ENCODE measurements around the gene NME4.
"Not testable (repeated sequence)": the region's sequence is repeated elsewhere in the genome, so short reads cannot be mapped to it uniquely, and the experiment has no call there.

The NME4 gene
- 13.6 to 17.0 reads per million in 2 donors for total RNA-seq

DNA sequence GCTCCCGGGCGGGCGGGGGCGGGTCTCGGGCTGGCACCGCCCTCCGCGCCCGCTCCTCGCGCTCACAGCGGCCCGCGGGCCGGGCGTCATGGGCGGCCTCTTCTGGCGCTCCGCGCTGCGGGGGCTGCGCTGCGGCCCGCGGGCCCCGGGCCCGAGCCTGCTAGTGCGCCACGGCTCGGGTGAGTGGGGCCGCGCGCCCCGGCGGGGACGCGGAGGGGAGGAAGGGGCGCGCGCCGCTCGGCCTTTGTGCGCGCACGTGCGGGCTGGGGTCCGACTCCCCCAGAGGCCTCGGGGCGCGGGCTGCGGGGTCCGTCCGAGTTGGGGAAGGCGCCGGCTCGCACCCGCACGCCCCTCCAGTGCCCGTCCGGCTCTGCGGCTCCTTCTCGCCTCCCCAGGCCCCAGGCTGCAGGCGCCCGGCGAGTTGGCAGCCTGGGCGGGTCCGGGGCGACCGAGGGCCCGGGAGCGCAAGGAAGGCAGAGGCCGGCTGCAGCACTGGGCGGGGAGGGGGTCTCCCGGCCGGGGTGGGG lies at the start of gene NME4:
Gene NME4 (plus strand): TSS at position 65 of the 527 bp plus-strand sequence. CDS start 24 bp downstream, at position 89.
- DNase-seq, result no peak

DNA sequence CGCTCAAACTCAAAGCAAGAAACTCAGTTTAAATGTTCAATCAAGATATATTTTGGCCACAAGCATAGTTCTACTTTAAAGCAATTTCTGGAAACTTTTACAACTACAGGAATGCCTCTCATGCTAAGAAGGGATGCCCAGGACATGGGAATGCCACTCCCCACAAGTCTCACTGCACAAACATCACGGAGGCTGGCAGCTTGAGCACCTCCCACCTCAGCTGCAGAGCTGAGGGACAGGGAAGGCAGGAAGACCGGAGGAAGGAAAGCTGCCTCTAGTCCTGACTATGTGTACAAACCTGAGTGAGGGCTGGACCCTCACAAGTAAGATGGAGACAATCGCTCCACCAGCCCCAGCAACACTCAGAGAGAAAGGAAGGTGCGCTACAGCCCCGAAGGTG lies 49.8 kb upstream of the NME4 start:
- no peak for DNase-seq

DNA sequence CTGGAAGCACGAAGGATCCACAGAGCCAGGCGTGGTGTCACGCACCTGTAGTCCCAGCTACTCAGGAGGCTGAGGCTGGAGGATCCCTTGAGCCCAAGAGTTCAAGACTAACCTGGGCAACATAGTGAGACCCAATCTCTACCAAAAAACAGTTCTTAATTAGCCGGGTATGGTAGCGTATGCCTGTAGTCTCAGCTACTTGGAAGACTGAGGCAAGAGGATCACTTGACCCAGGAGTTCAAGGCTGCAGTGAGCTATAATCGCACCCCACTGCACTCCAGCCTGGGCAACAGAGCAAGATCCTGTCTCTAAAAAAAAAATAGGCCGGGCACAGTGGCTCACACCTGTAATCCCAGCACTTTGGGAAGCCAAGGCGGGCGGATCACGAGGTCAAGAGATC lies 48.5 kb upstream of the NME4 start:
- not testable (repeated sequence) for DNase-seq

DNA sequence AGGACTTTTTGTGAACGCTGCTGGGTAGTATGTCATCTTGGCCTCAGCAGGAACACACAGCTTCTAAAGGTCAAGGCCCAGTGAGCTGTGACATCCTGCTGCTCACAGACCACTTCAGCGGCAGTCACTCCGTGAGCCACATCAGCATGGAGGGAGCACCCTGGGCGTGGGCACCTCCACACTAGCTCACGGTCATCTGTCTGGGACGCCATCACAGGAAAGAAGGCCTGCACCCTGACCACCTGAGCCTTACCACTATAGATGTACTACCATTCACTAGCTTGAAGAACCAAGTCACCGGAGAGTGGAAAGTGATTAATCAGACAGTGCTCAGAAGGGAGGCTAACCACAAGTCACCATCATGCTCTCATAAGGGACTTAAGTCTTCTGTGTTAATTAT lies 47.8 kb upstream of the NME4 start:
- no peak for DNase-seq

DNA sequence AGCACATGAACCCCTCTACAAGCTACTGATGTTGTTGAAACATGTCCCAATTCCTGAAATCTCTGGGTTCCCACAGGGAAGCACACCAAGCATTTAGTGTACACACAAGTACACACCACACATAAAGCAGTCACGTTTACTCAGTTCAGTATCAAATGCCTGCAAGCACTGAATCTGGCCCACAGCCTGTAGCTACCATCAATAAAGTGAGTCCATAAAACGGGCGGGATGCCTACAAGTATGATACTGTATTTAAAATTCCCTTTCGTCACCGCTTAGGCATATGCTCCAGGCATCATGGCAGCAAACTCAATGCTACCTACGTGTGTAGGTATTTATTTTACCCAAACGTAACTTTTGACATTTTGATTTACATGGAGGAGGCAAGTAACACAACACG lies 46.8 kb upstream of the NME4 start:
- DNase-seq, result no peak

DNA sequence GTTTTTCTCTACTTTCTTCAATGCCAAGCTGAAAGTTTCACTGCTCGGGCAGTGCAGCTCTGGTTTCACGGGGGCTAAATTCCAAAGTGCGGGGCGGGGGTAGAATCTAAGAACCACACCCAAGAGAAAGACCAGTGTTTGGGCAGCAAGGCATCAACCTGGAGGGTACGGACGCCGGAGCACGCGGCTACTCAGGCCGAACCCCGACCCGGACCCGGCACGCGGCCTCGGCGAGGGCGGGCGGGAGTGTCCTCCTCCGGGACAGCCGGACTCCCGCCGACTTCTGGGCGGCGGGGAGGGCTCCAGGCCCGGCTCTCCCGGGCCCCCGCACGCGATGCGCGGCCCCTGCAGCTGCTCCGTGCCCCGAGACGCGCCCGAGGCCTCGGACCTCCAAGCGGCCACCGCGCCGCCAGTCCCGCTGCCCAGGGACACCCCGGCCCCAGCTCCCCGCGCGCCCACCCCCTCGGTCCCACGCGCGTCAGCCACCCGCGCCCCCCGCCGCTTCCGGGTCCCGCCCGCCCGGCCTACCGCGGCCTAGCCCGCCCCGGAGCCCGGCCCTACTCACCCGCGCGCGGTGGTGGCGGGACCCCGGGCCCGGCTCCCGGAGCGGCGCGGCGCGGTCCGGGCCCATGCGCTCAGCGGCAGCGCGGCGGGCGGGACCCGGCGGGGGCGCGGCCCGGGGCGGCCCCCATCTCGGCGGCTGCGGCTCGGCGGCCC lies 45.0 kb upstream of the NME4 start:
- peak; percentile 55 for DNase-seq

DNA sequence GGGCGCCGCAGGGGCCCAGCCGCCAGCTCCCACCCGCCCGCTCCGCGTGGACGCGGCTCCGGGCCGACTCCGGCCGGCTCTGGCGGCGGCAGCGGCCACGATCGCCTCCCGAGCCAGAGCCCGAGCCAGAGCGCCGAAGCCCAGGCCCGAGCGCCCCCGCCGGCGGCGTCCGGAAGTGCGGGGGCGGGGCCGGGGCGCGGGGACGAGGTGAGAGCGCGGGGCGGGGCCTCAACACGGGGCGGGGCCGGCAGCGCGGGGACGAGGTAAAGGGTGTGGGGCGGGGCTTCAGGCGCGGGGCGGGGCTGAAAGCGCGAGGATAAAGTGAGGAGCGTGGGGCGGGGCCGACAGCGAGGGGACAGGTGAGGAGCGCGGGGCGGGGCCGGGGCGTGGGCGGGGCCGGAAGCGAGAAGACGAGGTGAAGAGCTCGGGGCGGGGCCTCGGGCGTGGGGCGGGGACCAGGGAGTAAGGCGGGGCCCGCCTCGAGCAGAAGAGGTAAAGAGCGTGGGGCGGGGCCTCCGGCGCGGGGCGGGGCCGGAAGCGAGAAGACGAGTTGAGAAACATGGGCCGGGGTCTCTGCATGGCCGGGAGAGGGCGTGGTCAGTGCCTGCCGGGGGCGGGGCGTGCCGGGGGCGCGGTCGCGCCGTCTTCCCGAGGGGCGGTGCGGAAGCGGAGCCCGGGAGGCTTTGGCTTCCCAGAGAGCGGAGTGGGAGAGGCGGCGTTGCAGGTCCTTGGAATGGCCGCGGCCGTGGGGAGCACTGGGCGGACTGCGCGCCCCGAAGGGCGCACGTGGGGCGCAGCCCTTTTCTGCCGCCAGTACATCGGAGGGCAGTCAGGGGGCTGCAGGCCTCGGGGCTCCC lies 44.2 kb upstream of the NME4 start, which contains the start of gene AXIN1:
Gene AXIN1 (minus strand): TSS at position 177 of the 857 bp plus-strand sequence. CDS start 5,698 bp downstream, outside the sequence.
- DNase-seq, result peak; percentile 100

DNA sequence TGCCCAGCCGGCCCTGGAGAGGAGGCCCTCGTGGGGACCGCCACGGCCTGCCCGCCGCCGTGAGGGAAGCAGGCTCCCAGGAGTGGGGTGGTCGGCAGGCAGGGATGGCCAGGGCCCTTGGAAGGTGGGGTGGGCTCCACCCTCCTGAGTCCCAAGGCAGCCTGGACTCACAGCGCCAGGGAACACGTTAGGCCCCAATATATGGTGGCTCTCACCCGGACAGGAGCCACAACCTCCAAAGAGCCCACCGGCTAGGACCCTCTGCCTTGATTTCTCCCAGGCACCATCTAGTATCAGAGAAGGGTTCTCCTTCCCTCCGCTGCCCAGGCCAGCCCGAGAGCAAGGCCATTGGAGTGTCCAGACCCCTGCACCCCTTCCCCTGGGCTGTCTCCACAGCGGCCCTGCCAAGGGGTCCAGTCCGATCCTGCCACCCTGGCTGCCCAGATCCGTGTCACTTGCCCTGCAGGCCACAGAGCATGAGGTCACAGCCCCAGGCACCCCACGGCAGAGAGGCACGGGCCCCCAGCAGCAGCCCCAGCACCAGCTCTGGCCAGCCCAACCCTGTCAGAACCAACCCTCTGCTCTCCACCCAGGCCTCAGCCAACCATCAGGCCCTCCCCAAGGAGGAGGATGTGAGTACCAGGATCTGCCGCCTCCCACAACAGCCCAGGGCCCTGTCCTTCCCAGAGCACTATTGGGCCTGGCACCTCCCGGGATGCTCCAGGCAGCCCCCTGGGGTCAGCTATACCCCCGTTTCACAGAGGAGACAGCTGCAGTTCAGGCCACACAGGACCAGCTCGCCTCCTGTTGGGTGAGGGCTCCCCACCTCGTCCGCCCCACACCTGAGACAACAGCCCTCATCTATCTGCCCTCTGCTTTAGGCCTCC lies 43.4 kb upstream of the NME4 start:
- no peak for DNase-seq

DNA sequence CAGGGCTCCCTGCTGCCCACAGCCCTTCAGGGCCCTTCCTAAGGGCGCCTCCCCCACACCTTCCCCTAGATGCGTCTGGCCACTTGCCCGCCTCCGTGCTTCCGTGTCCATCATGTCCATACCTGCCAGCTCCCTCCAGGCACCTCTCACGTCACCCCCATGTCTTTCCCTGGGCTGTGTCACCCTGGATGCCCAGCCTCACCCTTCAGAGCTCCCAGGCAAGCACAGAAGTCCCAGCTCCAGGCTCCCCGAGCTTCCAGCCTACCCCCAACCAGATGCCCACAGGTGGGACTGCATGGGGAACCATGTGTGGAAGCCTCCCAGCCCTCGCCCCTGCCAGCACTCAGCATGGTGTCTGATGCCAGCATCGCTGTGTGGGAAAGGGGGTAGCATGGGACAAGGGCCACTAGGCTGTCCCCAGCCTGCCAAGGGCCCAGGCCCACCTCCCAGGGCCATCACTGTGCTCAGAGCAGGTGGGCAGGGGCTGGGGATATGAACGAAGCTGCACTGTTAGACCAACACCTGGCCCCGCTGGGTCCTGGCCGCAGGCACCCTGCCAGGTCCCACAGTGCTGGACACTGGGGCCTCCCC lies 42.6 kb upstream of the NME4 start:
- no peak for DNase-seq

DNA sequence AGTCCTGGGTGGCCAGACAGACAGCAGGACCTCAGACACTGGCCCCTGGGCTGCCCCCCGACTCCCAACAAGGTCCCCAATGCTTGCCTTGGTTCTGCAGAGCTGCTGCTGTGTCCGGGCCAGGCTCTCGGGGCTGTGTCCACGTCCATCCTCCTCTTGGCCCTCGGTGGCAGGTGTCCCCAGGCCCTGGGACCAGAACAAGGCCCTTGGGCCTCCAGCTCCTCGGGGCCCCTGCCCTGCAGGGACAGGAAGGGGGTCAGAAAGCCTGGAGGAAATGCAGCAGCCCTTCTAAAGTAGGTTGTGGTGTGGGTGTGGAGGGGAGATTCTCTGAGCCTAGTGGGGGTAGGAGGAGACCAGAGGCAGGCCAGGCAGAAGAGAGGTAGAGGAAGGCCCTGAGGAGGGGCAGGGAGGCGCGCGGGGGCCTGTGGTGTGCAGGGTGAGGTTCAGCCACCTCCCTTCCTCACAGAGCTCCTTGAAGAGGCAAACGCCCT lies 42.0 kb upstream of the NME4 start:
- DNase-seq, result no peak

DNA sequence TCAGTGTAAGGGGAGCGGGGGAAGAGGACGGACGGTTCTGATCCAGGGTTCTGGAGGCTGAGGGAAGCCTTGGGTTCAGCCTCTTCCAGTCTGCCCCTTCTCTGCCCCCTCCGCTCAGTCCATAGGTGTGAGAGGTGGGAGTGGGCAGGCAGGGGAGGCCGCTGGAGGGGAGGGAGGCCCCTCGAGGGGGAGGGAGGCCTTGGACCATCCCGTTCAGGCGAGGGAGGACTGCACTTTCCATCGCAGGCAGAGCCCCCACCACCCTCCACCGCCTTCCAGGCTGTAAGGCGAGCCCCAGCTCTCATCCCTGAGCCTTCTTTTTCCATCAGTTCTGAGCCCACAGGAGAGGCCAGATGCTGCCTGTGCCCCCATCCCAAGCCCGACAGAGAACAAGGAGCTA lies 40.3 kb upstream of the NME4 start:
- no peak for DNase-seq

DNA sequence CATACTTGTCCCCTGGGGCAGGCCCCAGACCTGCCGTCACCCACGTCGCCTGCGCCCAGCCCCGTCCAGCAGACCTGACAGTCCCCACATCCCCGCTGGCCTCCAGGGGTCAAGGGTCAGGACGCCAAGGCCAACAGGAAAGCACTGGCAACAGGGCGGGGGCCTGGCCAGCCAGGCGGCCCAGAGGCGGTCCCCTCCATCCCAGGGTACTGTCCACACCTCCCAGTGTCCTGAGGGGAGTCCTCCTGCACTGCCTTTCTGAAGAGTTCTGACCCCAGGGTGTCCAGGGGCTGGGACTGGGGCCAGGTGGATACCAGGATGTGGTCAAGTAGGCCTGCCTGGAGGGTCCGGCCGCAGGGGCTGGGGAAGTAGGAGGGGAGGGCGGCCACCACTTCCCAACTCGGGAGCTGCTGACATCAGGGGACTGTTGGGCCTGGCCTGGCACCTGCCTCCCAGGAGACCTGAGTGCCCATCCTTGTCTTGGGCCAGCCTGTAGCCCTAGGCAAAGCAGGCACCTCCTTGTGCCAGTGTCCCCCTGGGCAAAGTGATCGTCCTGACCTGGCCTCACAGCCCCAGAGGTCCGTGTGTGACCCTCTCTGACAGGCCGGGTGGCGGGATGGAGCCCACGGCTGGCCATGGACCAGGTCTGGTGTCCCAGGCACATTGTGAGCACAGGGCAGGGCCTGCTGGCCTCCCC lies 37.8 kb upstream of the NME4 start:
- DNase-seq, result no peak

DNA sequence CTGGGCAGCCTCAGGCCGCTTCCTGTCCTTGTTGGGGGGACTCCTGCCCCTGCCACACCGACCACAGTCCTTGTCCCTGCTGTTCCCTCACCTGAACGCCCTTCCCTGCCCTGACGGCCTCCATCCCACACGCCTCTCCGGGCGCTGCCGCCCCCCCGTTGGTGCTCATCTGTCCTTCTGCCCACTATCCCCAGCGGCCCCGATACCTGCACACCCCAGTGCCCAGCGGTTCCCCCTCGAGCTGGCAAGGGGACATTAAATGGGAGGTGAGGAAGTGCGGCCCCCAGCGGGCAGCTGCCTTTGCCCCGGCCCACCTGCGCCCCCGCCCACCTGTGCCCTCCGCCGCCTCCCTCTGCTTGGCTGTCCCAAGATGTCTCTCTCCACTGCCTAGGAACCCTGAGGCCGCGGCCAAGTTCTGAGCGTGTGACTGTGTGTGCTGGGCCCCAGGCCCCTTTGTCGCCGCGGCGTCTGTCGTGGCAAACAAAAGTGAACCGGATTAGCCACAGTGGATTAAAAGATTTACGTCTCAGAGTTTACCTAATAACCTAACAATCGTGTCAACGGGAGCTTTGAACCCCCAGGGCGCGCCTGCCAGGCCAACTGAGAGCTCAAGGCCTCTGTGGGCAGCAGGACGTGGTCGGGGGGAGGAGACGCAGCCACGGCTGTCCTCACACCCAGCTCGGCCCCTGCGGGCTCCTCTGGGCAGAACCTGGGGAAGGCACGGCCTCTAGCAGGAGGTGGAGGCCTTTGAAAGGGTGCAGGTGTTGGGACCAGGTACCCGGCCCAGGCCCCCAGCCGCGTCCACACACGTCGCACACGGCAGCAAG lies 36.9 kb upstream of the NME4 start:
- DNase-seq, result no peak

DNA sequence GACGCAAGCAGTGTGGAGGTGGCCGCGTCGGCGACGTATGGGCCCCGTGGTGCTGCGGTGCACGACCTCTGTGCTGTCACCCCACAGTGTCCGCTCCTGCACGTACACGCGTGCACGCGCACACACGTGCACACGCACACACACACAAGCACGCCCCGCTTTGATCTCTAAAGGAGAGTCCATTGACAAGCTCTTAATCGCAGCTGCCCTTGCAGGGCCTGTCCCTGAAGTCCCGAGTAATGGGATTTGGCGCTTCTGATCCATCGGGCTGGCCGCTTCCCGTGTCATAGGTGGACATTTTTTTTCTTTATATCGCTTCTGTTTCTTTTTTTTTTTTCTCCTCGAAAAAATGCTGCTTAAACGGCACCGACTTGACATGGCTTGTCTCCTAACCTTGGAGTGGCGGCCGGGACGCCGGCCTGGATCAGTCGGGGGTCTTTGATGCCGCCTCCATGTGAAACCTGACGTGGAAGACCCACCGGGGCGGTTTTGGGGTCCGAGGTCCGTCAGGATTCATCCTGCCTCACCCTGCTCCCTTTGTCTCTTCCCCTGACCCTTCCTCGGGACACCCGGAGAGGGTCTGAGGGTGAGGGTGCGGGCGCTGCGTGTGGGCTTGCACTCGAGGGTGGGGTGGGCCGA lies 36.2 kb upstream of the NME4 start:
- DNase-seq, result no peak

DNA sequence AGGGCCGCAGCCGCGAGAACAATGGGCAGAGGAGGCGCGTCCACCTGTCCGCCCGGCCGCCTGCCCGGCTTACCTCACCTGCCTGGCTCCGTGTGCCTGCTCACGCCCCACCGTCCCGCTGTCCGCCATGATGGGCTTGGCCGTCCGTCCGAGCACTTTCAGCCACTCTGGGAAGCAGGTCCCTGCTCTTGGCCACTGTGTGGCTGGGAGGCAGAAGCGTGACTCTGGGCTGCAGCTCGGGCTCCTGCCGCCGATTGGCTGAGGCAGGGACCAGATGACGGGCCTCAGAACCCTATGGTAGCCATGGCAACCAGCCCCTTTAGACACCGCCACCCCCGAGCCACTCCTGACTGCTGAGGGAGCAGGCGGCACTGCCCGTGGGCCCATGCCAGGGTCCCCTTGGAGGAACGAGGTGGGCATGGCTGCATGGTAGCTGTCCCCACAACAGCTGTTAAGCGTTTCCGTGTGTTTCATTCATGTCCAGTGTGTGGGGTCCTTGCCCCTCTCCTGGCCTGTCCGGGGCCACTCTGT lies 35.6 kb upstream of the NME4 start:
- DNase-seq, result no peak

DNA sequence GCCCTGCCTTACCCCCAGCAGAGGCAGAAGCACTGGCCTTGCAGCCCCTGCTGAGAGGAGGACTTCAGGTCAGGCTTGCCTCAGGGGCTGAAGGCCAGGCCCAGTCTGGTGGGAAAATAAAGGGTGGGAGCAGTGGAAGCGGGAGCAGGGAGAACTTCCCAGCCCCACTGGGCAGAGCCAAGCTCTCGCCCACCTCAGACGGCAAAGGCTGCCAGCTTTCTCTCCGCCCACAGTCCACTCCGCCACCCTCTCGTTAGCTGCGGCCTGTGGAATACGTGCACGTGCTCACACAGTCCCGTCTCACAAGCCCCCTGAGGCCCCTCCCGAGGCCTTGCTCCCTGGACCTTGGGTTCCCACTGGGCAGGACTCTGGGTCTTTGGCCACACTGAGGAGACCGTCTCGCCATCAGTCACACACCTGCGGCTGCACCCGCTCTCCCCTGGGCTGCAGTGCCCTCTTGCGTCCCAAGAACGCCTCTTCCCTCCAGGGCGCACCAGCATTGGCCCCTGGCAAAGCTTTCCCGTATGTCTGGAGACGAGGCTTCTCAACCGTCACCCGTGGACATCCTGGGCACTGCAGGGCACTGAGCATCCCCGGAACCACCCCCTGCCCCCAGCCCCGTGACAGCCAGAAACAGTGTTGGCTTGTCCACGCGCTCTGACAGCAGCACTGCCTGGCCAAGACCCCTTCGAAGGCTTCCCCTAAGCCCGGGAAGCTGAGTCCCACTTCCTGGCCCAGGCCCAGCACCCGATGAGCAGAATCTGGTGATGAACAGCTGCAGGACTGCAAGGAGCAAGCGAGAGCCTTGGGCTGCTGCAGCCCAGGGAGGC lies 34.9 kb upstream of the NME4 start:
- DNase-seq, result no peak

DNA sequence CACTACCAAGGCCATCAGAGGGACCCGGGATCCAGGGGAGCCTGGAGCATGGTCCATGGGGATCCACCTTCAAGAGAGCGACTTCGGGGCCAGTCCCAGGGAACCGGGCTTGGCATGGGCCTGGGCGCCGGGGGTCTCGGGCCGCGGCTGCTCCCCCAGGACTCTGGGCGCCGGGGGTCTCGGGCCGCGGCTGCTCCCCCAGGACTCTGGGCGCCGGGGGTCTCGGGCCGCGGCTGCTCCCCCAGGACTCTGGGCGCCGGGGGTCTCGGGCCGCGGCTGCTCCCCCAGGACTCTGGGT lies 34.3 kb upstream of the NME4 start:
- not testable (repeated sequence) for DNase-seq

DNA sequence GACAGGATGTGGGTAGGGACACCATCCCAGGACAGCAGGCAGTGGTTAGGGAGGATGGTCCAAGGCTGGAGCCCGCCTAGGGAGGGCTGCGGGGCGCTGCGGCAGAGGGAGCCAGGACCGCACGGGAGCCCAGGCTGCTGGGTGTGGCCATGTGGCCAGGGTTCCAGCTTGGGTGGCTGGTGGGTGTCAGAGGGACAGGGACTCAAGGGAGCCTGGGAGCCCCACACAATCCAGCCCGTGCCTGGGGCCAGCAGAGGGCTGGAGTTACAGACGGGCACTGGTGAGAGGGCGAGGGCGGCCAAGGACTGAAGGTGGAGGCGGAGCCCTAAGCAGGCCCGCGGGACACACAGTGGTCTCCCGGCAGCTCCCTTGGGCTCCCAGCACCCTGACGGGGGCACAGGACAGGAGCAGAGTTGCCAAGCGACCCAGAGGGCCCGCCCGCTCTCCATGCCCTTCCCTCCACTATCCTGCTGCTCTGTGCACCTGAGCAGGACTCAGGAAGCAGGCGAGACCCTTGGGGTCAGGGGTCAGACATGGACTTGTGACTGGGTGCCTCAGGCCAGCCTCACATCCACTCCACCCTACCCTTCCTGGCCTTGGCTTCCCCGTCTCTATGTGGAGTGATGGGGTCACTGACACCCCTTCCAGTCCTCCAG lies 33.8 kb upstream of the NME4 start:
- no peak for DNase-seq
